ENCODE data around the gene HTR3D. TPM values are rescaled to one million over a fixed set of nuclear protein-coding genes. Genes with fewer than 3 reads are reported as not detected.
"Not testable (repeated sequence)": the region's sequence is repeated elsewhere in the genome, so short reads cannot be mapped to it uniquely, and the experiment has no call there.

HTR3D gene
- total RNA-seq, 4 donors from 2014 or later = not detected

GRCh38 chr3:184022323-184022722 is 9.2 kb upstream of the HTR3D start:
- TF ChIP-seq EP300 (IDR thresholded peaks at IDR 0.05; ENCODE audit: low read depth) (no peak), CTCF (IDR thresholded peaks at IDR 0.05) (no peak), POLR2A (IDR thresholded peaks at IDR 0.05) (no peak), POLR2AphosphoS5 (IDR thresholded peaks at IDR 0.05) (no peak)
- in situ Hi-C loops (cut with MboI; ENCODE audit: low pct_ligation_motif_present in 1 of 4, low pct_unique_long_range_greater_than_20kb in 1 of 4, low sequenced_read_pairs in 3 of 4) (loop anchor here in 1 of 4 donors (5.0 kb wide), 1 partner anchor 115 kb away; no protein-coding TSS in a partner anchor), intact Hi-C loops (cut with DNase I; ENCODE audit: low total_unique reads) (no loop called here)
- Histone ChIP-seq H3K27me3 (no peaks in the 10 kb centered on the region), H3K4me1 (peaks cover 0 to 4% (median 2%) of the 10 kb centered on the region in 4 donors), H3K9me3 (no peaks in the 10 kb centered on the region), H3K4me3 (no peak overlapping the region), H3K36me3 (no peaks in the 10 kb centered on the region), H3K27ac (no peak overlapping the region)
- 67 to 78% methylated on average over 7 of the region's 7 CpGs for WGBS, 2 donors (ENCODE audit: low coverage in 1 of 2)
- no peak for DNase-seq

GRCh38 chr3:184025256-184025655 is 6.3 kb upstream of the HTR3D start:
- H3K4me1 ChIP-seq; H3K27ac ChIP-seq; H3K36me3 ChIP-seq; H3K9me3 ChIP-seq; in situ Hi-C loops (cut with MboI; ENCODE audit: low pct_ligation_motif_present in 1 of 4, low pct_unique_long_range_greater_than_20kb in 1 of 4, low sequenced_read_pairs in 3 of 4); DNase-seq; H3K4me3 ChIP-seq; H3K27me3 ChIP-seq; intact Hi-C loops (cut with DNase I; ENCODE audit: low total_unique reads): not testable (repeated sequence)
- WGBS, 2 donors (ENCODE audit: low coverage in 1 of 2) = 61 to 65% methylated on average over 5 of the region's 5 CpGs

- in situ Hi-C loops (cut with MboI; ENCODE audit: low pct_ligation_motif_present in 1 of 4, low pct_unique_long_range_greater_than_20kb in 1 of 4, low sequenced_read_pairs in 3 of 4); H3K27ac ChIP-seq: not testable (repeated sequence)
- WGBS, 2 donors (ENCODE audit: low coverage in 1 of 2) = 94 to 100% methylated on average over 1 of the region's 1 CpG
These were observed 3.2 kb upstream of the HTR3D start for GRCh38 chr3:184028275-184028890.

GRCh38 chr3:184029443-184029842 is 2.1 kb upstream of the HTR3D start:
- Histone ChIP-seq H3K4me1 (no peaks in the 10 kb centered on the region), H3K27me3 (no peaks in the 10 kb centered on the region), H3K36me3 (no peaks in the 10 kb centered on the region), H3K9me3 (no peaks in the 10 kb centered on the region), H3K4me3 (no peak overlapping the region), H3K27ac (no peak overlapping the region)
- no peak for DNase-seq
- in situ Hi-C loops (cut with MboI; ENCODE audit: low pct_ligation_motif_present in 1 of 4, low pct_unique_long_range_greater_than_20kb in 1 of 4, low sequenced_read_pairs in 3 of 4) (no loop called here), intact Hi-C loops (cut with DNase I; ENCODE audit: low total_unique reads) (no loop called here)
- TF ChIP-seq CTCF (IDR thresholded peaks at IDR 0.05) (no peak), POLR2AphosphoS5 (IDR thresholded peaks at IDR 0.05) (no peak), EP300 (IDR thresholded peaks at IDR 0.05; ENCODE audit: low read depth) (no peak), POLR2A (IDR thresholded peaks at IDR 0.05) (no peak)
- 65 to 80% methylated on average over 2 of the region's 2 CpGs for WGBS, 2 donors (ENCODE audit: low coverage in 1 of 2)

More at GRCh38 chr3:184028275-184028890, 3.2 kb upstream of the HTR3D start:
- H3K4me3 ChIP-seq; H3K9me3 ChIP-seq; H3K4me1 ChIP-seq; DNase-seq; H3K36me3 ChIP-seq; H3K27me3 ChIP-seq; intact Hi-C loops (cut with DNase I; ENCODE audit: low total_unique reads): not testable (repeated sequence)

GRCh38 chr3:184030536-184030935 is 1.0 kb upstream of the HTR3D start:
- Histone ChIP-seq H3K4me1 (no peaks in the 10 kb centered on the region), H3K4me3 (no peak overlapping the region), H3K36me3 (no peaks in the 10 kb centered on the region), H3K27me3 (no peaks in the 10 kb centered on the region), H3K27ac (no peak overlapping the region), H3K9me3 (no peaks in the 10 kb centered on the region)
- intact Hi-C loops (cut with DNase I; ENCODE audit: low total_unique reads) (no loop called here), in situ Hi-C loops (cut with MboI; ENCODE audit: low pct_ligation_motif_present in 1 of 4, low pct_unique_long_range_greater_than_20kb in 1 of 4, low sequenced_read_pairs in 3 of 4) (no loop called here)
- DNase-seq = no peak
- 90% methylated on average over 3 of the region's 3 CpGs; no CpG with 5 or more reads in 1 of the 2 donors for WGBS, 2 donors (ENCODE audit: low coverage in 1 of 2)
- no peak for TF ChIP-seq EP300 (IDR thresholded peaks at IDR 0.05; ENCODE audit: low read depth)
- TF ChIP-seq POLR2A (IDR thresholded peaks at IDR 0.05) = no peak
- TF ChIP-seq POLR2AphosphoS5 (IDR thresholded peaks at IDR 0.05) = no peak
- no peak for TF ChIP-seq CTCF (IDR thresholded peaks at IDR 0.05)

All from transverse colon (tissue), 4 donors.